ENCODE measurements around the gene MYRF.

The MYRF gene

GRCh38 chr11:61797263-61797944 lies 45.0 kb downstream of the MYRF start:
- Histone ChIP-seq H3K36me3 (peaks cover 8 to 22% (median 11%) of the 10 kb centered on the region in 3 donors), H3K4me1 (peaks cover 0 to 21% (median 7%) of the 10 kb centered on the region in 4 donors), H3K27me3 (no peaks in the 10 kb centered on the region), H3K9me3 (no peaks in the 10 kb centered on the region), H3K27ac (peak overlapping the region; percentile 55 to 68), H3K4me3 (peak overlapping the region in 1 of 2 donors; percentile 11)
- intact Hi-C loops (cut with DNase I; ENCODE audit: low total_unique reads), result loop anchor here (5.0 to 10.0 kb wide), 3 partner anchors 90 to 307 kb away; no protein-coding TSS in a partner anchor
- peak; percentile 85 to 86 for DNase-seq
- peak; percentile 80 to 92 for TF ChIP-seq CTCF (IDR thresholded peaks at IDR 0.05)

- Histone ChIP-seq H3K27ac (no peak overlapping the region), H3K27me3 (no peaks in the 10 kb centered on the region), H3K36me3 (peaks cover 24 to 45% (median 32%) of the 10 kb centered on the region in 3 donors), H3K4me1 (peaks cover 0 to 8% (median 0%) of the 10 kb centered on the region in 4 donors), H3K9me3 (no peaks in the 10 kb centered on the region), H3K4me3 (no peak overlapping the region)
- no peak for DNase-seq
- TF ChIP-seq CTCF (IDR thresholded peaks at IDR 0.05), result no peak
- intact Hi-C loops (cut with DNase I; ENCODE audit: low total_unique reads), result loop anchor here (5.0 to 10.0 kb wide), 3 partner anchors 88 to 305 kb away; no protein-coding TSS in a partner anchor
These were observed 47.3 kb downstream of the MYRF start for GRCh38 chr11:61799665-61800284.

GRCh38 chr11:61800331-61801281 lies 48.2 kb downstream of the MYRF start:
- DNase-seq, result no peak
- H3K4me3 ChIP-seq, result no peak overlapping the region
- intact Hi-C loops (cut with DNase I; ENCODE audit: low total_unique reads), result no loop called here
- peaks cover 31 to 49% (median 38%) of the 10 kb centered on the region in 3 donors for H3K36me3 ChIP-seq
- no peaks in the 10 kb centered on the region for H3K27me3 ChIP-seq
- peaks cover 0 to 8% (median 0%) of the 10 kb centered on the region in 4 donors for H3K4me1 ChIP-seq
- no peak for TF ChIP-seq CTCF (IDR thresholded peaks at IDR 0.05)
- no peaks in the 10 kb centered on the region for H3K9me3 ChIP-seq
- H3K27ac ChIP-seq, result no peak overlapping the region

- no peak for TF ChIP-seq CTCF (IDR thresholded peaks at IDR 0.05)
- no peaks in the 10 kb centered on the region for H3K9me3 ChIP-seq
- intact Hi-C loops (cut with DNase I; ENCODE audit: low total_unique reads), result no loop called here
- H3K4me3 ChIP-seq, result no peak overlapping the region
- H3K27ac ChIP-seq, result no peak overlapping the region
- H3K36me3 ChIP-seq, result peaks cover 43 to 60% (median 47%) of the 10 kb centered on the region in 3 donors
- no peak for DNase-seq
- no peaks in the 10 kb centered on the region for H3K27me3 ChIP-seq
- peaks cover 0 to 5% (median 0%) of the 10 kb centered on the region in 4 donors for H3K4me1 ChIP-seq
These were observed 50.2 kb downstream of the MYRF start for GRCh38 chr11:61802605-61803004.

GRCh38 chr11:61803889-61804647 lies 51.6 kb downstream of the MYRF start:
- TF ChIP-seq CTCF (IDR thresholded peaks at IDR 0.05), result no peak
- Histone ChIP-seq H3K4me1 (no peaks in the 10 kb centered on the region), H3K4me3 (no peak overlapping the region), H3K36me3 (peaks cover 51 to 74% (median 61%) of the 10 kb centered on the region in 3 donors), H3K27ac (no peak overlapping the region), H3K9me3 (no peaks in the 10 kb centered on the region), H3K27me3 (no peaks in the 10 kb centered on the region)
- intact Hi-C loops (cut with DNase I; ENCODE audit: low total_unique reads), result no loop called here
- no peak for DNase-seq

All from tibial artery (tissue), 4 donors.